GM15510 (cell line): Measurements from ENCODE around the gene ADCY1.

Source experiments
- POLR2A ChIP-seq: IDR thresholded peaks from 3 replicates; pipeline ENCODE4 v1.6.1; 2011; ENCODE audit warnings: borderline replicate concordance; ENCODE audit not compliant: insufficient read length; ENCODE audit errors: extremely low read depth

The ADCY1 gene

GRCh38 chr7:45597286-45597984, 23.3 kb downstream of the ADCY1 start:
- no peak for TF ChIP-seq POLR2A

DNA sequence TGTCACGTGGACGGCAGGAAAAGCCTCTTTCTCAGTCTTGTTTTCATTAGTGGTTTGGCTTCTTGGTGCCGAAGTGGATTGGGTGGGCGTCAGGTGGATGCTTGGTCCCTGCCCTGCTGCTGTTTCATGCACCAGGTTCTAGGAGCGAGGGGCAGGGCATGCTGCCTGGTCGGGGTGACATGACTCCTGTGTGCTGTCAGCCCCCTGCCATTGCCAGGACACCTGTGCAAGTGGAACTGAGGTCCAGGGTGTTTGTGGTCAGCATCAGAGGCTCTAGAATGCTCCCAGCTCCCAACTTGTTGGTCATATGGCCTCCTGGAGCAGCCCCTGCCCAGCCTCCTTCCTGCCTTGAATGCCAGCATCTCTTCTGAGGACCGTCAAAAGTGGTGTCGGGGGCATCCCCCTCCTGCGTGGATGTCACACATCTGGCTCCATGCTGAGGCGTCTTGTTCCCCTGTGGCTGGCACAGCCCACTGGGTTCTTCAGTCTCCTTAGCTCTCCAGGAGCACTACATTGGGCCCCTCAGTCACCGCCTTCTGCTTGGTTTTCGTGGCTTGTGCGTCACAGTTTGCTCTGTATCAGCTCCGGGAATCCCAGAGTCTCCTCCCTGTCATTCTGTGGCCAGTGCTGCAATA, 24.8 kb downstream of the ADCY1 start:
- no peak for TF ChIP-seq POLR2A

- TF ChIP-seq POLR2A, result no peak
These were observed 25.9 kb downstream of the ADCY1 start for GRCh38 chr7:45599851-45600706.

- no peak for TF ChIP-seq POLR2A
These were observed 26.9 kb downstream of the ADCY1 start for GRCh38 chr7:45601094-45601493.

DNA sequence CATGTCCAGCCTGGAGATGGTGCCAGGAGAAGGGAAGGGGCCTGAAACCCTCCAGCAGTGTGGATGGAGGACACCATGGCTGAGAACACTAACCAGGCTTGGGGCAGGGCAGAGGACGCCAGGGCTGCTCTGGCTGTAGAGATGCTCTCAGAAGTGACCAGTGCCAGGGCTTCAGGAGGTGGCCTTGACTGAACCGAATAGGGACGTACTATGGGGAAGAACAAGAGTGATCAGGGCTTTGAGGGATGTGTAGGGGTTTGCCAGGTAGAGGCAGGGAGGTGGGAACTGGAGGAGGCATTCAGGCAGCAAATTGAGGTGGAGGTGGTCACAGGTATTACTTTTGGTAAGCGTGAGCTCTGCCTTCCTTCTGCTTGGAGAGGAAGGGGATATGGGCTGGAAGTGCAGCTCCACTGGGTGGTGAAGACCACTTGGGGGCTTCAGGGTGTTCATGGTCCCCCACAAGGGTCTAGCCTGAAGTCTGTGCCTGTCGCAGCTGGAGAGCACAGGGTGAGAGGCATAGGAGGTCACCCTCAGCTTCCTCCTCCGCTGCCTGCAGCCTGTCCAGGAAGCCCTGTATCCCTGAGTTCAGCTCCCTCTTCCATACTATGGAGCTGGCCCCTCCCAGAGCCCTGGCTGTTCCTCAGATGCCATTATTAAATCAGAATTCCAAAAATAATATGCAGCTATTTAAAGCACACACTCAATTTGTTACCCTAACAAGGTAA, 27.8 kb downstream of the ADCY1 start:
- no peak for TF ChIP-seq POLR2A

GRCh38 chr7:45606050-45606449, 31.9 kb downstream of the ADCY1 start:
- no peak for TF ChIP-seq POLR2A

DNA sequence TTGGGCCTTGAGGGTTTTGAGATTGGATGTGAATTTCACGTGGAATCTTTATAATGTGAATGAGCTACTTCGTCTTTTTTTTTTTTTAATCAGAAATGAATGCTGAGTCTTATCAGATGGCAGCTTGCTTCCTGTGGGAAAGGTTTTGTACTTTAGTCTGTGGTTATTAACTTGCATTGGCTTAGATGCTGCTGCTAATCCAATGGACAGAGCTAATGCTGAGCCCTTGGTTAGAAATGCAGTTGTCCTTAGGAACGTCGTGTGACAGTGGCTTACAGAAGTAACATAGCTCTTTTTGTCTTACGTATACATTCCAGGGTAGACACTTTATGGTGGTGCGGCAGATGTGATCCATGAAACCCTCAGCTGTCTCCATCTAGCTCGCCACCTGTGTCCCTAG, 32.8 kb downstream of the ADCY1 start:
- TF ChIP-seq POLR2A, result no peak

GRCh38 chr7:45609180-45609579, 35.0 kb downstream of the ADCY1 start:
- no peak for TF ChIP-seq POLR2A

DNA sequence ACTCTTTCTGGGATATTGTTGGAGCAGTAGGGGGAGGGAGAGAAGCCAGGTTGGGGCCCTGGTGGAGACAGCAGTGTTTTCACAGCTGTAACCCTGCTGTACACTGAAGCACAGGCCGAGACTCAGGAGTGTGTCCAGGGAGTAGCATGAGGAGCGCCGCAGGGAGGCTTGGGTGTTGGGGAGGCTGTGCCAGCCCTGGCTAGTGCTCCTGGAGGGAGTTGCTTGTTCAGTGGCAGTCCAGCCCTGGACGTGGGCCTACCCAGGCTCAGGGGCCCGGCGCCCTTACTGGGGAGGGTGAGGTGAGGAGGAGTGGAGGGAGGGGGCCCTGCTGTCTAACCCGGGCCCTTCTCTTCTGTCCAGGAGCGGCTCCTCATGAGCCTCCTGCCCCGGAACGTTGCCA, 35.9 kb downstream of the ADCY1 start:
- TF ChIP-seq POLR2A, result no peak

- TF ChIP-seq POLR2A, result no peak
These were observed 36.6 kb downstream of the ADCY1 start for GRCh38 chr7:45610660-45611299.

DNA sequence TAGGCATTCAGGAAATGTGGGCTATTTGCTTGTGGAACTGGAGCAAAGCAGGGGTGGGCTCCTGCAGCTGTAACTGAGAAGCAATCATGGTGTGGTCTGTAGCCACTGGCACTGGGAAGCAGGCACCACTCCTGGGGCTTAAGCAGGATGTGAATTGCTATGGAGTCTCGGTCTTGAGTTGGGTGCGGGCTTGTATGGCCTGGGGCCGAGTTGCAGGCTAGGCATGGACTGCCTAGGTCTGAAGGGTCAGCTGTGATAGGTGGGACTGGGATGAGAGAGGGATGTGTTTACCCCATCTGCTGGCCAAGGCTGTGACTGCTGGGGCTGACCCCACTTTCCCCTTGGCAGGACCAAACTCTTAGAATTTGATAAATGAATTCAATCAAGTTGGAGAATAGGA, 43.0 kb downstream of the ADCY1 start:
- no peak for TF ChIP-seq POLR2A

- no peak for TF ChIP-seq POLR2A
These were observed 47.9 kb downstream of the ADCY1 start for GRCh38 chr7:45622058-45622457.

GRCh38 chr7:45623157-45623556, 49.0 kb downstream of the ADCY1 start:
- no peak for TF ChIP-seq POLR2A

DNA sequence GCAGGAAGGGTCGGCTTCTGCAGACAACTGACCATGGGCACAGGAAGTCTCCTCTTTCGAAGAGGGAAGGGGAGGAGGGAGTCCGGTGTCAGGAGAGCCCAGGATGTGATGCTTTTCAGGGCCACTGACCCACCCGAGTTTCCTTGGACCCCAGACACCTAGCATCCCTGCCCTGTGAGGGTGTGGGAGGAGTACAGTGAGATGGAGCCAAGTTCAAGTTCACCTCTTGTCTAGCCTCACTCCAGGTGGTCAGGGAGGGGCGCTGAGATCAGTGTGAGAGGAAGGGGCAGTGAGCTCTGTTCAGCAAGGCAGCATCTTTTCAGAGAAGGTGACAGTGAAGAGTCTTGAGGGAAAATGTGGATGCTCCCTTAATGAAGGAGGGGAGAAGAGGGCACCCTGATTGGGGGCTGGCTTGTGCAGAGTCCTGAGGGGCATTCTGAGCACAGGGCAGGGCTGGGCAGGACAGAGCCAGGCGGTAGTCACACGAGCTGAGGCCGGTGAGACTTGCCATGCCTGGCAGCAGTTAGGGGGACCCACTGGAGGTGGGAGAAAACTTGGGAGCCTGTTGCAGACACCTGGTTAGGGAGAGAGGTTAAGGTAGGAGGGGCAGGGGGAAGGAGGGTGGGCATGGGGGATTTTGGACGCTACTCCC, 49.7 kb downstream of the ADCY1 start:
- TF ChIP-seq POLR2A, result no peak
